H1 (cell line): ENCODE measurements around the gene GALC. TPM values are rescaled to one million over a fixed set of nuclear protein-coding genes. Genes with fewer than 3 reads are reported as not detected.

Experiments used
- CTCF ChIA-PET: fragments of 300-600 bp; sonication (Branson Sonifier 250); formaldehyde crosslinking; loops from one replicate; lab custom pipeline; 2021; ENCODE audit not compliant: partially characterized antibody; lab: Charles Lee
- POLR2A ChIA-PET: fragments of 300-600 bp; sonication (Branson Sonifier 250); formaldehyde crosslinking; loops from one replicate; lab custom pipeline; 2021; ENCODE audit warnings: inconsistent platforms; ENCODE audit not compliant: partially characterized antibody; lab: Charles Lee
- DNase-seq, 2 experiments: peaks; one replicate each; pipeline versions ENCODE4 v3.0.0 to v3.0.0-alpha.2; 2010 to 2022; ENCODE audit warnings: low spot score in 2 of 2, low read depth in 1 of 2, mixed read lengths in 1 of 2
- FAIRE-seq: peaks from 2 replicates; lab custom pipeline; 2011; peaks lifted over from hg19 to GRCh38; lab: Jason Lieb, UNC
- H2AFZ ChIP-seq: 2 replicates; pipeline ENCODE4 v1.8.1; 2012; ENCODE audit warnings: low read length, inconsistent platforms
- H2AK5ac ChIP-seq: 2 replicates; pipeline ENCODE4 v1.6.1; 2013; ENCODE audit warnings: low read depth, low read length
- H2BK120ac ChIP-seq: replicated peaks from 2 replicates; pipeline ENCODE3; 2013; ENCODE audit warnings: low read depth, low read length, inconsistent platforms
- H2BK12ac ChIP-seq: 2 replicates; pipeline ENCODE4 v1.6.1; 2013; ENCODE audit warnings: low read depth, low read length
- H2BK15ac ChIP-seq: 2 replicates; pipeline ENCODE4 v1.6.1; 2013; ENCODE audit warnings: low read length
- H2BK20ac ChIP-seq: 2 replicates; pipeline ENCODE4 v1.6.1; 2013; ENCODE audit warnings: low read length
- H2BK5ac ChIP-seq: 2 replicates; pipeline ENCODE4 v1.6.1; 2013; ENCODE audit warnings: low read depth, low read length
- H3K14ac ChIP-seq: 2 replicates; pipeline ENCODE4 v1.6.1; 2013; ENCODE audit warnings: inconsistent platforms; ENCODE audit not compliant: insufficient read length
- H3K18ac ChIP-seq: 2 replicates; pipeline ENCODE4 v1.6.1; 2013; ENCODE audit warnings: low read length; ENCODE audit errors: extremely low read depth
- H3K23ac ChIP-seq: 2 replicates; pipeline ENCODE4 v1.6.1; 2013; ENCODE audit warnings: inconsistent platforms; ENCODE audit not compliant: insufficient read length
- H3K23me2 ChIP-seq: 2 replicates; pipeline ENCODE4 v1.6.1; 2013; ENCODE audit warnings: low read depth, low read length
- H3K27ac ChIP-seq: 2 replicates; pipeline ENCODE4 v1.6.1; 2011; ENCODE audit warnings: low read depth, low read length, inconsistent platforms
- H3K27me3 ChIP-seq, 4 experiments: replicated peaks in 1 of 4; 1 replicate in 1 of 4; 2 replicates in 3 of 4; pipeline versions ENCODE4 v1.6.1 to v1.8.1; 2011 to 2013; ENCODE audit warnings: low read length in 3 of 4, mild to moderate bottlenecking in 3 of 4, inconsistent platforms in 2 of 4, mixed read lengths in 2 of 4, moderate library complexity in 1 of 4; ENCODE audit not compliant: control insufficient read depth in 3 of 4, insufficient read depth in 3 of 4; ENCODE audit errors: extremely low read depth in 1 of 4
- H3K36me3 ChIP-seq, 4 experiments: 2 replicates each; pipeline versions ENCODE4 v1.6.1 to v1.8.1; 2011 to 2013; ENCODE audit warnings: mild to moderate bottlenecking in 4 of 4, low read length in 3 of 4, moderate library complexity in 2 of 4, control low read depth in 1 of 4, inconsistent platforms in 1 of 4; ENCODE audit not compliant: insufficient read depth in 4 of 4, control insufficient read depth in 2 of 4
- H3K4ac ChIP-seq: replicated peaks from 2 replicates; pipeline ENCODE3; 2013; ENCODE audit warnings: low read length, low read depth, mixed read lengths, inconsistent platforms; ENCODE audit not compliant: insufficient read length
- H3K4me1 ChIP-seq, 4 experiments: replicated peaks in 1 of 4; 1 replicate in 1 of 4; 2 replicates in 3 of 4; pipeline versions ENCODE4 v1.6.1 to v1.8.1; 2011 to 2013; ENCODE audit warnings: low read length in 3 of 4, inconsistent platforms in 2 of 4, mixed read lengths in 1 of 4; ENCODE audit not compliant: insufficient read depth in 4 of 4, control insufficient read depth in 3 of 4
- H3K4me2 ChIP-seq, 2 experiments: 2 replicates each; pipeline versions ENCODE4 v1.6.1 to v1.8.1; 2011 to 2013; ENCODE audit warnings: low read depth in 2 of 2, low read length in 2 of 2, control low read depth in 1 of 2, inconsistent platforms in 1 of 2, mild to moderate bottlenecking in 1 of 2; ENCODE audit not compliant: insufficient read depth in 1 of 2
- H3K4me3 ChIP-seq, 4 experiments: fragments of 200-600, 300-600 bp in 1 of 4; sonication (generic), shearing (Covaris generic), sonication (Bioruptor Twin) in 1 of 4; 2 replicates each; pipeline versions ENCODE4 v1.5.1 to v1.8.1; 2011 to 2016; ENCODE audit warnings: low read length in 4 of 4, low read depth in 3 of 4, control low read depth in 2 of 4, inconsistent platforms in 2 of 4, mild to moderate bottlenecking in 2 of 4, mixed read lengths in 1 of 4, moderate library complexity in 1 of 4; ENCODE audit not compliant: insufficient read depth in 2 of 4; ENCODE audit errors: extremely low read depth in 1 of 4
- H3K56ac ChIP-seq: replicated peaks from 2 replicates; pipeline ENCODE3; 2013; ENCODE audit warnings: low read depth, mild to moderate bottlenecking, mixed read lengths, low read length, inconsistent platforms; ENCODE audit not compliant: insufficient read length
- H3K79me1 ChIP-seq: 2 replicates; pipeline ENCODE4 v1.6.1; 2013; ENCODE audit warnings: low read depth, low read length, control low read depth
- H3K79me2 ChIP-seq, 2 experiments: 2 replicates each; pipeline versions ENCODE4 v1.6.1 to v1.8.1; 2012 to 2013; ENCODE audit warnings: low read length in 2 of 2, mild to moderate bottlenecking in 2 of 2, inconsistent platforms in 1 of 2; ENCODE audit not compliant: insufficient read depth in 2 of 2, control insufficient read depth in 1 of 2
- H3K9ac ChIP-seq, 4 experiments: replicated peaks in 1 of 4; 1 replicate in 1 of 4; 2 replicates in 3 of 4; pipeline versions ENCODE4 v1.6.1 to v1.8.1; 2011 to 2013; ENCODE audit warnings: low read depth in 3 of 4, low read length in 3 of 4, control low read depth in 2 of 4, mild to moderate bottlenecking in 2 of 4, moderate library complexity in 2 of 4, inconsistent platforms in 1 of 4; ENCODE audit errors: extremely low read depth in 1 of 4
- H3K9me3 ChIP-seq, 2 experiments: 2 replicates each; pipeline versions ENCODE4 v1.6.1 to v1.8.1; 2012 to 2013; ENCODE audit warnings: mild to moderate bottlenecking in 2 of 2, moderate library complexity in 2 of 2, control low read depth in 1 of 2, inconsistent platforms in 1 of 2, low read depth in 1 of 2, low read length in 1 of 2, mixed read lengths in 1 of 2; ENCODE audit not compliant: insufficient read depth in 2 of 2
- H4K20me1 ChIP-seq, 2 experiments: replicated peaks in 1 of 2; 2 replicates each; pipeline versions ENCODE3 to v1.8.1; 2011 to 2013; ENCODE audit warnings: inconsistent platforms in 2 of 2, low read length in 2 of 2, mild to moderate bottlenecking in 1 of 2; ENCODE audit not compliant: insufficient read depth in 2 of 2, control insufficient read depth in 1 of 2
- H4K5ac ChIP-seq: 2 replicates; pipeline ENCODE4 v1.6.1; 2013; ENCODE audit warnings: low read length, low read depth, mixed read lengths, inconsistent platforms; ENCODE audit not compliant: insufficient read length
- H4K8ac ChIP-seq: 2 replicates; pipeline ENCODE4 v1.8.0; 2013; ENCODE audit warnings: mild to moderate bottlenecking, moderate library complexity, low read length, inconsistent platforms; ENCODE audit not compliant: insufficient read depth; ENCODE audit errors: extremely low read depth
- H4K91ac ChIP-seq: replicated peaks from 2 replicates; pipeline ENCODE3; 2013; ENCODE audit warnings: low read length, mixed read lengths, inconsistent platforms; ENCODE audit not compliant: insufficient read length
- BRCA1 ChIP-seq: IDR thresholded peaks from 2 replicates; pipeline ENCODE4 v1.6.1; 2012; ENCODE audit warnings: low read depth, low read length, improper control_type of control experiment
- CEBPB ChIP-seq: IDR thresholded peaks from 2 replicates; pipeline ENCODE4 v1.6.1; 2012; ENCODE audit warnings: low read depth, low read length
- POU5F1 ChIP-seq: IDR thresholded peaks from 2 replicates; pipeline ENCODE4 v1.6.1; 2011; ENCODE audit warnings: low read depth, mild to moderate bottlenecking, low read length, moderate library complexity
- SRF ChIP-seq: IDR thresholded peaks from 2 replicates; pipeline ENCODE4 v1.6.1; 2011; ENCODE audit warnings: mild to moderate bottlenecking, low read depth, low read length, moderate library complexity
- WGBS, 2 experiments: shearing (Covaris generic) in 1 of 2; methylation state at CpG; one replicate each; pipeline versions ENCODE4 v1.1.6 to v1.1.7; 2013 to 2015; ENCODE audit warnings: low lambda C conversion rate in 2 of 2, mixed read lengths in 2 of 2, inconsistent platforms in 1 of 2, low coverage in 1 of 2, missing lambda C conversion rate in 1 of 2; ENCODE audit not compliant: insufficient replicate concordance in 2 of 2, insufficient coverage in 1 of 2, insufficient read length in 1 of 2; ENCODE audit errors: extremely low coverage in 1 of 2, missing lambda C conversion rate in 1 of 2; 5-methylcytosine and 5-hydroxymethylcytosine counted together
- polyA plus RNA-seq, 7 experiments: library from polyadenylated mRNA; depleted of rRNA in 3 of 7; stranded (reverse) in 5 of 7; unstranded in 2 of 7; fragments of >200 nt in 5 of 7; fragments of 200-250 nt in 2 of 7; gene quantifications; 1 replicate in 5 of 7; 2 replicates in 1 of 7; 4 replicates in 1 of 7; pipeline versions ENCODE4 v1.2.1 to v1.2.3, GENCODE V29; 2011 to 2013; ENCODE audit warnings: missing spikeins in 2 of 7, mixed read lengths in 2 of 7
- total RNA-seq: library from RNA; stranded (reverse); fragmentation: NEBNext Ultra II Directional; extraction: Animal tissue kit (Norgen Biotek cat#: 25700); gene quantifications from 2 replicates; pipeline ENCODE4 v1.2.1, GENCODE V29; 2021
- TF ChIP-seq, protein P1 (sequence below): IDR thresholded peaks from 2 replicates; pipeline ENCODE4 v1.6.1; 2011; ENCODE audit warnings: low read depth, mild to moderate bottlenecking, low read length; ENCODE audit not compliant: insufficient read depth
- TF ChIP-seq, protein P2 (sequence below): IDR thresholded peaks from 2 replicates; pipeline ENCODE4 v1.6.1; 2012; ENCODE audit warnings: inconsistent platforms

Gene GALC
- total and polyA plus RNA-seq, 2 of the 8 experiments (the other 6 are each of a cell fraction or from before 2014, with no cell fraction given): 6.1 to 12.3 TPM

DNA sequence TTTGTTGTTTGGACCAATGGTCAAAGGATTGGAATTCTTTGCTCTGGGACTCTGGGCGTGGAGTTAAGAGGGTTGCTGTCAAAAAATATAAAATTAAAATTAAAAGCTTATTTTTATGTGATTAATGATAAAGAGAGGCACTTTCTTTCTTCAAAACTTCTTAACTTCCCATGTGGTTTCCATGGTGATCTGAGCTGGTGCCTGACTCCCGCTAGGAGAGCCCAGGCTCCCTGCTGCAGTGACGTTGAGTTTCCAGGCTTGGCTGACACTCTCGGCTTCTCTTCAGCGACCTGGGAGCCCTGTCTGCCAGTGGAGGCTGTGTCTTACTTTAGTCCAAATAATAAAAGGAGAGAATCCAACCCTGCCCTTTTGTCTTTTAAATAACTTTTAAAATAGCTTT, 84.4 kb downstream of the GALC start:
- 69% methylated on average over 5 of the region's 5 CpGs; no CpG with 5 or more reads in 1 of the 2 experiments for WGBS, 2 experiments
- Histone ChIP-seq H3K18ac (no peak overlapping the region), H3K4me1 (no peaks in the 10 kb centered on the region), H3K14ac (no peak overlapping the region), H2BK5ac (no peak overlapping the region), H2BK20ac (no peak overlapping the region), H3K23ac (no peak overlapping the region), H2AFZ (no peak overlapping the region), H3K23me2 (no peaks in the 10 kb centered on the region), H3K56ac (no peak overlapping the region), H3K4me2 (no peak overlapping the region), H3K9ac (no peak overlapping the region), H3K79me2 (no peaks in the 10 kb centered on the region), H3K27me3 (no peaks in the 10 kb centered on the region), H4K5ac (no peak overlapping the region), H2AK5ac (no peak overlapping the region), H3K36me3 (no peaks in the 10 kb centered on the region), H2BK120ac (no peak overlapping the region), H3K4ac (no peak overlapping the region), H3K9me3 (no peaks in the 10 kb centered on the region), H3K27ac (no peak overlapping the region), H2BK12ac (no peak overlapping the region), H3K79me1 (no peaks in the 10 kb centered on the region), H4K91ac (no peak overlapping the region), H2BK15ac (no peak overlapping the region), H3K4me3 (no peak overlapping the region), H4K20me1 (no peaks in the 10 kb centered on the region), H4K8ac (no peak overlapping the region)
- FAIRE-seq (no peak), DNase-seq (no peak)
- ChIA-PET CTCF (no interaction called here), POLR2A (no interaction called here)
- TF ChIP-seq BRCA1 (no peak), POU5F1 (no peak), SRF (no peak), CEBPB (no peak)
- TF ChIP-seq, protein P1, sequence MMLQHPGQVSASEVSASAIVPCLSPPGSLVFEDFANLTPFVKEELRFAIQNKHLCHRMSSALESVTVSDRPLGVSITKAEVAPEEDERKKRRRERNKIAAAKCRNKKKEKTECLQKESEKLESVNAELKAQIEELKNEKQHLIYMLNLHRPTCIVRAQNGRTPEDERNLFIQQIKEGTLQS: no peak
- TF ChIP-seq, protein P2, sequence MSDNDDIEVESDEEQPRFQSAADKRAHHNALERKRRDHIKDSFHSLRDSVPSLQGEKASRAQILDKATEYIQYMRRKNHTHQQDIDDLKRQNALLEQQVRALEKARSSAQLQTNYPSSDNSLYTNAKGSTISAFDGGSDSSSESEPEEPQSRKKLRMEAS: no peak
